Upper lobe of left lung (tissue), 6 donors: ENCODE measurements around the gene KLF6. TPM values are rescaled to one million over a fixed set of nuclear protein-coding genes. Genes with fewer than 3 reads are reported as not detected.

Experiments
- ATAC-seq, 2 donors: fragments of 200-7000 bp; cut with Tn5 transposase; one replicate each; pipeline ENCODE4 v1.9.1; 2022; ENCODE audit warnings: mild to moderate bottlenecking in 2 of 2, moderate library complexity in 2 of 2; ENCODE audit not compliant: low FRiP score in 2 of 2
- DNase-seq, 2 donors: peaks; one replicate each; pipeline ENCODE4 v3.0.0-alpha.2; 2019 to 2020
- H3K27ac ChIP-seq, 4 donors: fragments of 200-600 bp; sonication (generic); one replicate each; pipeline ENCODE4 v1.5.1; 2016 to 2019
- H3K27me3 ChIP-seq, 4 donors: fragments of 200-600 bp; sonication (generic); one replicate each; pipeline ENCODE4 v1.5.1; 2017 to 2019
- H3K36me3 ChIP-seq, 4 donors: fragments of 200-600 bp; sonication (generic); one replicate each; pipeline ENCODE4 v1.5.1; 2016 to 2019
- H3K4me1 ChIP-seq, 4 donors: fragments of 200-600 bp; sonication (generic); one replicate each; pipeline ENCODE4 v1.5.1; 2018 to 2019
- H3K4me3 ChIP-seq, 4 donors: fragments of 200-600 bp; sonication (generic); one replicate each; pipeline ENCODE4 v1.5.1; 2017 to 2019; ENCODE audit warnings: mild to moderate bottlenecking in 2 of 4, moderate library complexity in 1 of 4
- H3K9me3 ChIP-seq, 4 donors: fragments of 200-600 bp; sonication (generic); one replicate each; pipeline ENCODE4 v1.5.1; 2018 to 2019
- CTCF ChIP-seq, 6 experiments: fragments of 450-650 bp in 4 of 6; fragments of 200-600 bp in 2 of 6; sonication (generic) in 2 of 6; IDR thresholded peaks; one replicate each; pipeline ENCODE4 v1.5.1; 2016 to 2019; ENCODE audit warnings: antibody characterized with exemption in 6 of 6
- EP300 ChIP-seq, 4 donors: sonication (generic); formaldehyde crosslinking; IDR thresholded peaks; one replicate each; pipeline ENCODE4 v1.5.1; 2017; ENCODE audit warnings: antibody characterized with exemption in 4 of 4, control low read depth in 2 of 4
- POLR2A ChIP-seq, 4 donors: fragments of 450-650 bp; IDR thresholded peaks; one replicate each; pipeline ENCODE4 v1.5.1; 2016 to 2017; ENCODE audit warnings: antibody characterized with exemption in 4 of 4, mild to moderate bottlenecking in 2 of 4
- POLR2AphosphoS5 ChIP-seq, 2 donors: sonication (generic); formaldehyde crosslinking; IDR thresholded peaks; one replicate each; pipeline ENCODE4 v1.5.1; 2017; ENCODE audit warnings: antibody characterized with exemption in 2 of 2
- WGBS, 2 donors: methylation state at CpG; one replicate each; pipeline ENCODE4 v1.1.5; 2017 to 2018; 5-methylcytosine and 5-hydroxymethylcytosine counted together
- total RNA-seq, 6 donors: library from RNA; depleted of rRNA in 4 of 6; stranded (reverse); fragments of >200 nt in 4 of 6; gene quantifications; one replicate each; pipeline versions ENCODE4 v1.1.0 to v1.2.1, GENCODE V29; 2016 to 2021
- donor health status: DM: no; HTN: no; CAD: no; lungs with moderate emphysema.
- donor health status: DM: no; HTN: yes; CAD: no; lungs with severe emphysema.

KLF6 gene
- total RNA-seq, 6 donors from 2014 or later, result 164 to 439 (median 249) TPM

GRCh38 chr10:3761021-3761686, 23.9 kb downstream of the KLF6 start:
- no peak for DNase-seq
- TF ChIP-seq EP300 (IDR thresholded peaks at IDR 0.05) (no peak), POLR2AphosphoS5 (IDR thresholded peaks at IDR 0.05) (no peak), CTCF (IDR thresholded peaks at IDR 0.05) (no peak), POLR2A (IDR thresholded peaks at IDR 0.05) (no peak)
- Histone ChIP-seq H3K9me3 (no peaks in the 10 kb centered on the region), H3K27ac (no peak overlapping the region), H3K27me3 (no peaks in the 10 kb centered on the region), H3K36me3 (no peaks in the 10 kb centered on the region), H3K4me3 (no peak overlapping the region), H3K4me1 (peaks cover 10 to 13% (median 12%) of the 10 kb centered on the region in 4 donors)
- peak in 1 of 2 donors; percentile 56 for ATAC-seq
- whole genome bisulfite sequencing, 2 donors, result 72 to 85% methylated on average over 8 of the region's 8 CpGs

- Histone ChIP-seq H3K4me3 (no peak overlapping the region), H3K9me3 (no peaks in the 10 kb centered on the region), H3K27me3 (no peaks in the 10 kb centered on the region), H3K4me1 (peaks cover 6 to 17% (median 11%) of the 10 kb centered on the region in 4 donors), H3K27ac (no peak overlapping the region), H3K36me3 (no peaks in the 10 kb centered on the region)
- TF ChIP-seq EP300 (IDR thresholded peaks at IDR 0.05) (no peak), POLR2A (IDR thresholded peaks at IDR 0.05) (no peak), CTCF (IDR thresholded peaks at IDR 0.05) (no peak), POLR2AphosphoS5 (IDR thresholded peaks at IDR 0.05) (no peak)
- DNase-seq (peak in 1 of 2 donors; percentile 60), ATAC-seq (no peak)
- 91 to 97% methylated on average over 13 to 14 of the region's 14 CpGs for WGBS, 2 donors
Measured at GRCh38 chr10:3760083-3760482, 24.9 kb downstream of the KLF6 start.

GRCh38 chr10:3759397-3759796, 25.6 kb downstream of the KLF6 start:
- peaks cover 10 to 14% (median 11%) of the 10 kb centered on the region in 4 donors for H3K4me1 ChIP-seq
- no peak for ATAC-seq
- H3K4me3 ChIP-seq, result no peak overlapping the region
- TF ChIP-seq EP300 (IDR thresholded peaks at IDR 0.05) (no peak), POLR2A (IDR thresholded peaks at IDR 0.05) (no peak), CTCF (IDR thresholded peaks at IDR 0.05) (no peak), POLR2AphosphoS5 (IDR thresholded peaks at IDR 0.05) (no peak)
- H3K27ac ChIP-seq, result no peak overlapping the region
- no peaks in the 10 kb centered on the region for H3K9me3 ChIP-seq
- 70 to 85% methylated on average over 2 of the region's 2 CpGs for WGBS, 2 donors
- no peak for DNase-seq
- no peaks in the 10 kb centered on the region for H3K27me3 ChIP-seq
- no peaks in the 10 kb centered on the region for H3K36me3 ChIP-seq

GRCh38 chr10:3758491-3758970, 26.5 kb downstream of the KLF6 start:
- peaks cover 10 to 15% (median 11%) of the 10 kb centered on the region in 4 donors for H3K4me1 ChIP-seq

More at GRCh38 chr10:3758491-3758970, 26.5 kb downstream of the KLF6 start:
- H3K27ac ChIP-seq, result peak overlapping the region in 2 of 4 donors; percentile 60 to 69
- no peaks in the 10 kb centered on the region for H3K9me3 ChIP-seq
- WGBS, 2 donors, result 92 to 94% methylated on average over 6 of the region's 6 CpGs
- H3K4me3 ChIP-seq, result no peak overlapping the region
- no peak for TF ChIP-seq CTCF (IDR thresholded peaks at IDR 0.05)
- ATAC-seq (no peak), DNase-seq (no peak)
- H3K36me3 ChIP-seq, result no peaks in the 10 kb centered on the region
- H3K27me3 ChIP-seq, result no peaks in the 10 kb centered on the region
